ENCODE data around the gene TIMP3.

Gene TIMP3

DNA sequence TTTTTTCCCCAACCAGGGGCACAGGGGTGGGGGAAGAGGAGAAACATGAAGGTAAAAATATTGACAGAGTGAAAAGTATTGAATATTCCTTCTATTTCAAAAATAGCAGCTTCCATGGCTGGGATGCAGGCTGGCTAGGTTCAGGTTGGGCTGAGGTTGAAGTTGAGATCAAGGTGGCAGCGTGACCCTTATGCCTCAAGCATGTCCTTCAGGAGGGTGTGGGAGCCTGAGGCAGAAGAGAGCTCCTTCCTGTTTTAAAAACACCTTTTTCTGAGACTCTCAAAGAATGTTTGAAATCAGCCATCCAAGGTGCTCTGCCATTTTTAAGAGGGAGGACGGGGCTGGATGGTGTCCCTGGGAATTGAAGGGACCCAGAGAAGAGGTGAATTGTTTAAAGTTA, 29.5 kb downstream of the TIMP3 start:
- no peak for DNase-seq

DNA sequence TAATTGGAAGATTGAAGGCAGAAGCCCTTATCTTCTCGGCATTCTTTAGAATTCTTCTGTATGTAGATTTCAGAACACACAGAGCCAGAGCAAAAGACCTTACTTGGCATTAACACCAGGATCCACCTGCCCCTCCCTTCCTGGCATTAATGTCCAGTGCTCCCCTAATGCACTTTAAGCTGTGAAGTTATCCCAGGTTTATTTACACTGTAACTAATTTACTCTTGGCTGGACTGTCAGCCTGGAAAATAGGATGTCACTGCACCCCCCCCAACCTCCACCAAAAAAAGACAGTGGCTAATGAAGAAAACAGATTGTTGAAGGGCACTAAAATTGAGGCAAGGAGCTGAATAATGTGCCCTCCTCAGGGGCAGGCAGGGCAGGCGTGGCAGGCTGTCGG, 30.1 kb downstream of the TIMP3 start:
- DNase-seq, result no peak

DNA sequence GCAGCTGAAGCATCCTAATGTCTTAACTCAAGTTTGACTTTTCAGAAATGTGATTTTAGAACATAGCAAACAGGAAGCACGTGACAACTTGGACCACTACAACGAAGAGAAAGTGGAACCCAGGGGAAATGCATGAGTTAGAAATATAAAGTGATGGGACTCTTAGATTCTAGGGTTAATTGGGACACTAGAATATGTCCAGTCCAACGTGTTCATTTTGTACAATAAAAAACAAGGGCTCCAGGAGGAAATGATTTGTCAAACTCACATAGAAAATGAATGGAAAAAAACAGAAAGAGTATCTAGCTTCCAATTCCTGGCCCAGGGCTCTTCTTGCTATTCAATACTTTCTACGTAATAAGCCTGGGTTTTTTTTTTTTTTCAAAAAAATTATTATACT, 30.7 kb downstream of the TIMP3 start:
- no peak for DNase-seq

DNA sequence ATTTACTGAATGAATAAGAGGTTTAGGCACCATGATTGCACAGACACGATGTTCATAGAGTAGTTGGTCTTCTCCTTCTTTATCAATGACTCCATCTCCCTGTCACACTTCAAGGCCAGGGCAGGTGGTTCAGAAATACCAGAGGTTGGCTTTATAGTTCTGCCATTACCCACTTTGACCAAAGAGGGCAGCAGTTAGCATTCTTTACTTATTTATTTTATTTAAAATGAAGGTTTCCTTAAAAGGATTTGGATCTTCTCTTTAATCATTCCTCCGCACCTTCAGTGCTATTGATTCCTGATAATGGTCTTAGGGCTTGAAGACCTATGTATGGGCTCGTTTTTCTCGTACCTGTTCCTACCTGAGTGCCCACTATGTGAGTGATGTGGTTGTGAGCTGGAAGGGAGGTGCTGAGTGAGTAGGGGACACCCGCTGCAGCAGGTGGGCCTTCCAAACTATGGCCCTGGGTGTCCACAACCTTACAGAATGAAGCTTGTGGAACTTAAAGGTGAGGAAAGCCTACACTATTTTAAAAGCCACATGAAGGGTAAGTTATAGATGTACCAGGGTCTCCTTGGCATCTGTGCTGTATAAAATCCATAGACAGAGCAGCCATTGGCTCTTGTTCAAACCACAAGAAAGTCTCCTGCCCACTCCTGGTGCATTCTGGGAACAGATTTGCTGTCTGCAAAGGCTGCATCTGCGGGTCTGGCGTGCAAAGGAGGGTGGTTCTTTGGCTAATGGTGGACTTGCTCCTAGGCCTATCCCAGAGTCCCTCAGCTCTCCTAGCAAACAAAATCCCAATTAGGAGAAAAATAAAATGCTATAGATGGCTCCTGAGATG, 35.0 kb downstream of the TIMP3 start:
- no peak for DNase-seq

DNA sequence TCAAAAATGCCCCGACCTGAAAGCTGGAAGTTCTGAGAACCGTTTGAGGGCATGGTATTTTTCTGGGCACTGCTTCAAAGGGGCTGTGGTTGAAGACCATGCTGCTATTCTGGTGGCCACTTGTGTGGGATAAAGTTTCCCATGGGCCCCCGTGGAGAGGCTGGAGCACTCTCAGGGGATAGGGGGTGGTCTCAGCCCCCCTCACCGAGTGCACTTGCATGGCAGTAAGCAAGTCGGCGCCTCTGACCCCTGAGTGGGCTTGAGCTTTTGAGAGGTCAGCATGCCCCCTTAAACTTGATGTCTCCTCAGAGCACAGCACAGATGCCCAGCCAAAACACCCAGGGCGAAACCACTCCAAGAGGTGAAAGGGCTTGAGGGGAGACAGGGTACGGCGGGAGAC, 35.6 kb downstream of the TIMP3 start:
- DNase-seq, result no peak

DNA sequence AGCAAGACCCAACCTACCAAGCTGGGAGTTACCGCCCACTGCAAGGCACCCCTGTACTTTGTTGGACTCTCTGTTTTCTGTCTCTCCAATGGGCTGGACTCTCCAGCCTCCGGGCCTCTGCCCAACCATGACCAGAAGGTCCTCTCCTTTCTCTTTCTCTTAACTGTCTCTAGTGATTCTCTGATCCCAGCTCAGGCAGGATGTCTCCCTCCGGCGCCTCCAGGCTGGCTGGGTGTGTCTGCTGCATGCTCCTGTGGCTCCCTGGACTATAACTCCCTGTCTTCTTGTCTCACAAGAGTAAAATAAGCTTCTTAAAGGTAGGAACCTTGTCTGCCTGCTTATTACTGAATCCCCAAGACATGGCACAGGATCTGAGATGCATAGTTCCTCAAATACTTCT, 36.3 kb downstream of the TIMP3 start:
- no peak for DNase-seq

DNA sequence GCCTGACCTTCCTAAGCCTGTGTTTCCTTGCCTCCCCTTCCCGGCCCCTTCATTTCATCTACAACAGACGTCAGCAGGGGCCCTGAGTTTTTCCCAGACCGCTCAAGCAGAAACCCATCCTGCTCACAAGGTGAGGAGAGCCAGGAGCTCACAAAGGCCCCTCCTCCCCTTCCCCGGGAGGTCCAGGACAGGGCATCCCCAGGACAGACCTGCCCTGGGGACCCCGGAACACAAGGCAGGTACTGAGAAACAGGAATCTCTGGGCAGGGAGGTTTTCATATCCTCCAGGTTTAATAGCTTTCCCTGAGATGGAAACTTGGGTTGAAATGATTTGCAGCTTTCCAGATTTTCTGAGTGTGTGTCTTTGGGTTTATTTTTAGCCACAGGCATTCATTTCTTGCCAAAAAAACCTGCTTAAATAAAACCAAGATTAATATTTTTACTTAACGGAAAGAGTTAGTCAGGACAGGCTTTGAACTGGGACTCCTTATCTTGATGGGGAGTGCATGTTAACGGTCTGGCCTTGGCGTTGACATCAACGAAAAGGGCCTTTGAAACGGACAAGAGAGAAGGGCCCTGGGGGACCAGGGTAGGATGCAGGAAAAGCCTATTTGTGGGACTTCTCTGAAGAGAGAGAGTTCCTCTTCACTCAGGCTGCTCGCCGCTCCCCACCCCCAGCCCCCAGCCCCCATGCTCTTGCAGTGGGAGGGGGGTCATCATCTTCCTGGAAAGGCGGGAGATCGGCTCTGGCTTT, 38.5 kb downstream of the TIMP3 start:
- no peak for DNase-seq

DNA sequence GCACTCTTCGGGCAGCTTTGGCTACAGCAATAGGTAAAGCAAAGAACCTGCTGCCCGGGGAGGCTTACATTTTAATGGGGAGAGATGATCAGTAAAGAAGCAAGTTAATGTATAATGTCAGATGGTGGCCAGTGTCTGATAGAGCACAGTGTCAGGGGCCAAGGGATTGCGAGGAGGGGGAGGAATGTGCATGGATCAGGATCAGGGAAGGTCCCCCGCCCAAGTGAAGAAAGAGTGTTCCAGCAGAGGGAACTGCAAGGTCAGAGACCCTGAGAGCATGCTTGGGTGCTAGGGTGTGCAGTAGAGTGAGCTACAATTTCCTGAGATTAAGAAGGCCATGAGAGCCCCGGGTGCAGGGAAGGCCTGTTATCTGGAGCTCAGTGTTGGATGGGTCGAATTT, 39.7 kb downstream of the TIMP3 start:
- no peak for DNase-seq

DNA sequence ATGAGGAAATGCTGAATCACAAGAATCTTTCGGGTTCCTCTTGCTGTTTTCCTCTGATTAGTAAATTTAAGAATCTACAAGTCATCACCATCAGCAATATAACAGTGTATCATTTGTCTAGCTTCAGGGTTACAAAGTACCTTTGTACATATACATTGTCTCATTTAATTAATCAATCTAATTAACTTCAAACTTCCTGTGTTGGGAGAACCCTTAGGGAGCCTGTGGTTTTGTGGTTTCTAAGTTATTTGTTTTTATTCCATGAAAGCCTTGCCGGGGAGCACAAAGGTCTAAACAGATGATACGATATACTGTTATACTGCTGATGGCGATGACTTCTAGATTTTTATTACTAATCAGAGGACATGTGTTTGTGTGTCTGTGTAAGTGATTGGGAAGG, 41.0 kb downstream of the TIMP3 start:
- no peak for DNase-seq

DNA sequence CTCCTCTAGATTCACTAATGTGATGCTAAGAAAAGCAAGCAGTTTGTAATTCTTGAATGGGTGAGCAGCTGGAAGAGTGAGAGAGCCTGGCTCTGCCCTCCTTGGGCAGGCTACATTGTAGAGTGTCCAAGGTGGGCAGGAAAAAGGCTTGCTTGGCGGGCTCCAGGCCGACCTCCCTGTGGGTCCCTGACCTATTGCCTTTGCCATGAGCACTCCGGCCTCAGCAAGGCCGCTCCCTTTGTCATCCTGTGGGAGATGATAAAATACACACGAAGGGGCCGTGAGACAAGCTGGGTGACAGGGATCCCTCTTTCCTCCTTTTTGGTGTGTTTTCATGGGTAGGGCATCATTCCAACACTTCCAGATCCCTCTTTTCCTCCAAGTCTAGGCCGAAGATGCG, 41.8 kb downstream of the TIMP3 start:
- DNase-seq, result no peak

DNA sequence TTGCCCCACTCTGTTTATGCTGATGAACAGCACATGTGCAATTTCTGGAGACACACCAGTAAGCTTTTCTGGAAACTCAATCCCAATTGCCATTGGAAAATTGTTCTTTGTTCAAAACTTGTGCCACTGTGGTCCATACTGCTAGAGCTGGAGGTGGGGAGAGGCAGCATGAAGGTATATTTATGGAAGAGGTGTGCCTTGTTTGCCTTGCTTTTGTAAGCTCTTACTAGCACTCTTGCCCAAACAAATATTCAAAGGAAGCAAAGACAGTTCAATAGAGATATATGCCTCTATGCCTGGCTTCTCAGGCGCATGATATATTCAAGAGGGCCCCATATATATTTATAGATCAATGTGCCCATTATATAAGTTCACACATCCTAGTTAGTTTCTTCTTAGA, 42.7 kb downstream of the TIMP3 start:
- DNase-seq, result no peak

DNA sequence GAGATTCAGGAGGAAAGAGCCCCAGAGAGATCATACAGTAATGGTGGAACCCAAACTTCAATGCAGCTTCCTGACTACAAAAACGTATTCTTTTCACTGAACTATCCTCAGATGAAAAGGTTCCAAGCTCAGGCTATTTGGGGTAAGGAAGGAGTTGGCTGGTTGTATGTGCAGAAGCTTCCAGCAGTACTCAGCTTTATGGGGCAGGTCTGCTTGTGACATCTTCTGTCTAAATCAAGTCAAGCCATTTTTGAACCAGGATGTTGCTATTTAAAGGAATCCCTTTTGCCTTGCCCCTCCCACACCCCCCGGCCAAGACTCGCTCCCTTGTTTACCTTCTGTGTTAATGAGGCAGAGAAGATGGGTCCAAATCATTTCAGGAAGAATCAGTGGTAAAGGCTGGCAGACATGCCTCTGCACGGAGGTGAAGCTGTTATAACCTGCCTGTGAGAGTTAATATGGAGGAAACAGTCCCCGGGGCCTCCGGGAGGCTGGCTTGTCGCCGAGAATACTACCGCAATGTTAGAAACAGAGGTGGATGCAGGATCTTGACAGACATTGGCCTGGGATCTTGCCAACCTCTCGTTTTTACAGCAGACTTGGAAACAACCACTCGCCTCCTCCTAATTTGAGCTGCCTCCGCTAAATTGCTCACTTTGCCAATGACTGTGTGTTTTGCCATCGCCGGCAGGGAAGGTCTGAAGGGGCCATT, 45.4 kb downstream of the TIMP3 start:
- DNase-seq, result no peak

DNA sequence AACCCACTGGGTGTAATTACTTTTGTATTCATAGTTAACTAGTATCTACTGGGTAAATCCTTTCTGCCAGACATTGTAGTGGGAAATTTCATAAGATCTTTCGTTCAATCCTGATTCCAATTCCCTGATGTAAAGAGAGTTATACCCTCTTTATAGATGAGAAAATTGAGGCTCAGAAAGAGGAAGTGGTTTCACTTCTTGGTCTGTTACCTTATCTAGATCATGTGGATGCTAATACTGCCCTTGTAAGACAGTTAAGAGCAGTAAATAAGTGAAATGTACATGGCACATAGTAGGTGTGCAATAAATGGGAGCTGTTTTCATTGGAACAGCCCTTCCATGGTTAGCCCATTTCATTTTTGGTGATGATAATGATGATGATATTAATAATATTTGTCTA, 46.7 kb downstream of the TIMP3 start:
- no peak for DNase-seq

DNA sequence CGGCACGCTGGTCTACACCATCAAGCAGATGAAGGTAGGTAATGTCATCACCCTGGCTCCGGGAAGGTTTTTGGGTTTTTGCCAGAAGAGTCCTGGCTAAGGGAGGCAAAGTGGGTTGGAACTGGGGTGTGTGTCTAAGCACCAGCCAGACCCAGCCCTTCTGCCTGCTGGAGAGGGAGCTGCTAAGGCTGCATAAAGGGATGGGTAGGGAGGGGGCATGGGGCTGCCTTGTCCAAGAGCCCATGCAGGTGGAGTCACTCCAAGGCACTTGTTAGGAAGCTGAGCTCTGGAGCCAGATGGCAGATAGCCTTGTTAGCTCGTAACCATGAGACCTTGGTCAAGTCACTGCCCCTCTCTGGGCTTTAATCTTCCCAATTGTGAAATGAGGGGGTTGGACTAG, 48.0 kb downstream of the TIMP3 start:
- DNase-seq, result no peak

DNA sequence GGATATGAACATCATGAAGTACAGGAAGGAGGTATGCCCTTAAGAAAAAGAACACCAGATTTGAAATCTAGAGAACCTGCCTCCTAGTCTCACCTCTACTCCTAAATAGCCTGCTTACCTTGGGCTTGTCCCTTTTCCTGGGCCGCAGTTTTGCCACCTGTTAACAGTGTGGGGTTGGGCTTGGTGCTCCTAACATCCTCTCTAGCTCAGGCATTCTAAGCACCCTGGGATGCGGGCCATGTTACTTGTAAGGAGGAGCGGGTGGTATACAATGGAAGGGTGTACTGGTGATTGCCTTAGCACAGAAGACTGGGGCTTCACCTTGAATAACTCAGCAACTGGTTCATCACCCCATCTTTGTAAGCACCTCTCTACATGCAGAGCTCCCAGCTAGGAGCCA, 48.7 kb downstream of the TIMP3 start:
- no peak for DNase-seq

DNA sequence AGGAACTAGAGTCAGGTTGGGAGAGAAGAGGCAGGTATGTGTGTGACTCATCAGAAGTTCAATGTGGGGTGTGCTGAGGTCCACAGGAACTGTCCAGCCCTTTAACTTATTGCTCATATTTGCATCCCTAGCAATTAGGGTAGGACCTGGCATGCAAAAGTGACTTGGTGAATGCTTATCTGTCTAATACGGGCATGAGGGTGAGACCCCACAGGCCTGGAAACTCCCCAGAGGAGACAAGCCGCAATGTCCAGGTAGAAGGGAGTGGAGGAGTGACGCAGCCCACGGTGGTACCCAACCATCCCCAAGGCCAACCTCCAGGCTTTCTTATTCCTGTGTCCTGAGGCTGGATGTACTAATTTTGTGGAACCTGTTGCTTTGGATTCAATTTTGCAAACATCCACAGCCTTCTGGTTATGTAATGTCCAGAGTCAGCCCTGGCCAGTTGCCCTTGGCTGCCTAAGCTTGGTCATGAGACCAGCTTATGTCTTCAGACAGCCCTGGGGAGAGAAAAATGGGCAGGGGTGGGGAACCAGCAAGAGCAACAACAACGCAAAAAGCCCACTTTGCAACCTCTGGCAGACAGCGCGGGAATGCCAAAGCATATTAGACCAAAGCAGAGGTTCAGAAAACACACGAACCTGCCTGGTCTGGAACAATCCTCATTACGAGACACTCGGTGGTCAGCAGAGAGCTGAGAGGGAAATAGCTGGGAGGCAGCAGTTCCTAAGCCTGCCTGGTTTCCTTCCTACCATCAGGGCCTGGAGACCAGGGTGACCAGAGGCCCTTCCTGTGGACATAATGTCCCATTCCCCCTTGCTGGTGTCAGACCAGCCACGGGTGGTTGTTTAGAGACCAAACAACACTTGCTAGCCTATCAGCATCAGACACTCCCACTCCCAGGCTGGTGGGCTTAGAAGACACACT, 49.3 kb downstream of the TIMP3 start:
- no peak for DNase-seq

DNA sequence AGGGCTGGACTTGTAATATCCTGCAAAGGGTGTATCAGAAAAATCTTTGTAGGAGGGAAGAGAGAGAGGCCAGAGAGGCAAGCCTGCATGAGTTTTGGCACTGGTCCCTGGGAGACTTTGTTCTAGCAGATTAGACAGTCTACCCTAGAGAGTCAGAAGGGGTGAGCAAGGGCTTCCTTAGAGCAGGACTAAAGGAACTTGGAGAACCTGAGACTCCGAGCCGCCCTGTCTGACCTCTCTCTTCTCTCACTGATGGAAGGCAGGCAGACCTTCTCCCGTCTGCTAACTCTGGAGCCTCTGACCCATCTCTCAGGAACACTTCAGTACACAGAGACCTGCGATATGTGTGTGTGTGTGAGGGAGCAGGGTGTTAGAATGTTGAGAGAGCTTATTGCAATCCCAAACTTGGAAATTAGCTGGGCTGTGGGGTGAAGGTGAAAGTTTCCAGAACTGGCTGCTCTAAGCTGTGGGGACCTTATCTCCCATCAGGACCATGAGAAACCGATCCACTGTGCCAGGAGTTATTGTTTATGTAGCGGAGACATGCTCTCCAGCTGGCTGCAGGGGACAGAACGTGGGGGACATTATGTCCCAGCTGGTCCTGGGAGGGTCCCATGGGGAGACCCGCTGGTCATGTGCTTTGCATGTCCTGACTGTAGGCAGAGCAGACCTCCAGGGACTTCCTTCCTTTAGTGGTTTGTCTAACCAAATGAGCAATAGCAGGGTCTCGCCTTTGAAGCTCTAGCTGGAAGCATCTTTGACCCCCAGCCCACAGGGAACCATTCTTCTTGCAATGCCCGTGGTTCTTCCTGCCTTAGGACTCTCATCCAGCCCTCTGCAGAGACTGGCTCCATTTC, 51.1 kb downstream of the TIMP3 start:
- DNase-seq, result no peak

DNA sequence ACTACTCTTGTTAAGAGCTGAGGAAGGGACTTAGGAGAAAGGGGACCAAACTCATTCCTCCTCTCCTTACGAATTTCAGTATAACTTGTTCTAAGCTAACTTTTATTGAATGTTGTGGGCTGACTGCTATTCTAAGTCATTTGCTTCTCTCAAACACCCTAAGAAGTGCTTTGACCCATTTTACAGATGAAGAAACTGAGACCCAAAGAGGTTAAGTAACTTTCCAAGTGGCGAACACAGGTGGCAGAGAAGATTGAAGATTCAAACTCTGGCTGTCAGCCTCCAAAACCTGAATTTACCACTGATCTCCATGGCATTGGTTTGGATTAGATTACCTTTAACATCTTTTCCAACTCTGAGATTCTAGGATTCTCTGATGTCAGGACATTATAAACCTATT, 52.2 kb downstream of the TIMP3 start:
- DNase-seq, result no peak

DNA sequence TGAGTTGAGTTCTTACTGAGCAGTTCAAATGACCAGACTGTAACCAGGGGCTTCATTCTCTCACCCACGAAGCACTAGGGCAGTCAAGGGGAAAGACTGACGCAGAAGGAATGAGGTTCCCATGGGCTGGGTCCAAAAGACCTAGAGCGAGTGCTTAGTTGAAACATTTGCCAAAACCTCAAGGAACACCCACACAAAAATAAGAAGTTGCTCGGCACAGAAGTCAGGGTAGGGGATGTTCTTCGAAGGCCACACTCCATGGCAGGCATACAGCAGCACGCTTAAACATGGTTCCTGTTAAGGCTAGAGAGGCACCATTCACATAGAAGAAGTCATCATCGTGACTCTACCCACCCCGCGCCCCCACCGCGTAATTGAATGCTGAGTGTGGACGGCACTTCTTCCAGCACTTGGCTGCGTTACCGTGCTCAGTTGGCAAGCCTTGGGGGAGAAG, 52.9 kb downstream of the TIMP3 start:
- no peak for DNase-seq

DNA sequence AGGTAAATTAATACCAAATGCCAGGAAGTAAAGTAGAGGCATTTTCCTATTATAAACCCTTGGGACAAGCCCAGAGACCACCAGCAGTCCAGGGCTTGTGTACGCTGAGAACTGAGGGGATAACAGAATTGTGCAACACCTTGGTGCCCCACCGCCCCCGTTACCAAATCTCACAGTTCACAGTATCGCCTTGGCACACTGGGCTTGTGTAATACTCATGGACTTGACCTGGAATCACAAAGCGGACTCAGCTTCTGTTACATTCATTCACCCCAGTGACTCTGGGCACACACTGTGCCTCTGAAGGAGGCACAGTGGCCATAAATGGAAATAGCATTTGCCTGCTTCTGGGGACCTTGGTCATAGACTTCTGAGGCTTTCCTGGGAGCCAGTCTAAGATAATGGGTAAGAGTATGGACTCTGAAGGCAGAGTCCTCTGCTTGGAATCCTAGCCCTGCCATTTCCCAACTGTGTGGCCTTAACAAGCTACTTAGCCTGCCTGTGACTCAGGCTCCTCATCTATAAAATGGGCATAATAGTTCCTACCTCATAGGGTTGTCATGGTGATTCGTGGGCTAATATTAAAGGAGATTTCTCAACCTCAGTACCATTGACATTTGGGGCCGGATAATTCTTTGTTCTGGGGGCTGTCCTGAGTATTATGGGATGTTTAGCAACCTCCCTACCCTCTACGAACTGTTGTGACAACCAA, 53.7 kb downstream of the TIMP3 start:
- DNase-seq, result no peak

DNA sequence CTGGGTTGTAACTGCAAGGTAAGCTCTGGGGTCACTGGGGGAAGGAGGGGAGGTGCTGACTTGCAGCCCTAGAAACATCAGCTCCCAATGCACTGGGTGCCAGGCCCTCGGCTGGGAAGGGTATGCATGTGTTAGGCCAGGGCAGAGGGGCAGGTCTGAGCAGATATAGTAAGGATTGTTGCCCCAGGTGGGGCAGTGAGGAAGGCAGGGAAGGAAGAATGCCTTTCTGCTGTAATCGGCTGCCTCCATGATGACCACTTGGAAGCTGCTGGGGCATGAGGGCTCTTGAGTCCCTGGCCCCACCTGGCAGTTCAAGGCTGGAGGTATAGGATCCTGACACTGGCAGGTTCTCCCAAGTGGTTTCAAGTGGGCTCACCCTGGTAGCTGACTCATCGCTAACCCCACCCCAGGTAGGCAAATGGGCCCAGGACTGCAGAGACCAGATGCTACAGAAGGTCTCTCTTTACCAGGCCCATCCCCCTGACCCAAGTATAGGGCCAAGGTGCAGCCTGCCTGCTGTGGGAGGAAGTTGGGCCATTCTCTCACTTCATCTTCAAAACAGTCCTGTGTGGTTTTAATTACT, 56.7 kb downstream of the TIMP3 start:
- DNase-seq, result no peak
